HepG2 (cell line): Measurements from ENCODE around the gene SLC7A6OS. TPM values are rescaled to one million over a fixed set of nuclear protein-coding genes. Genes with fewer than 3 reads are reported as not detected.

Experiments used
- ATAC-seq: fragments of 200-7000 bp; cut with Tn5 transposase; 3 replicates; pipeline ENCODE4 v1.9.1; 2020; ENCODE audit warnings: mild to moderate bottlenecking, moderate library complexity
- BruUV-seq: library from RNA; stranded (reverse); fragments of 400-500 nt; replicated peaks from 2 replicates; lab custom pipeline; 2021; lab: Mats Ljungman, UMichigan
- CTCF ChIA-PET: fragments of 300-600 bp; formaldehyde crosslinking; extraction: SDS; loops from one replicate; lab custom pipeline; 2021; ENCODE audit warnings: low total read pairs, inconsistent platforms, low intra/inter-chr PET ratio; lab: Yijun Ruan, JAX
- POLR2A ChIA-PET: fragments of 350-600 bp; sonication (Branson Sonifier 250); formaldehyde crosslinking; loops from one replicate; lab custom pipeline; 2020; ENCODE audit warnings: antibody characterized with exemption, inconsistent platforms; lab: Yijun Ruan, JAX
- DNase-seq: peaks from one replicate; pipeline ENCODE4 v3.0.0-alpha.2; 2015; ENCODE audit warnings: low spot score
- FAIRE-seq: peaks from 3 replicates; lab custom pipeline; 2011; peaks lifted over from hg19 to GRCh38; lab: Jason Lieb, UNC
- H2AFZ ChIP-seq: one replicate; pipeline ENCODE4 v1.6.1; 2011; ENCODE audit warnings: low read length, inconsistent platforms
- H3K27ac ChIP-seq: fragments of 300-600 bp; 3 replicates; pipeline ENCODE4 v1.8.0; 2011; ENCODE audit warnings: mixed run types, mild to moderate bottlenecking, mixed read lengths, low read length, inconsistent platforms; ENCODE audit not compliant: insufficient read depth; ENCODE audit errors: extremely low read length
- H3K27me3 ChIP-seq, 2 experiments: fragments of 200-600 bp in 1 of 2; 2 replicates in 1 of 2; 3 replicates in 1 of 2; pipeline versions ENCODE4 v1.6.0 to v1.8.0; 2011; ENCODE audit warnings: low read length in 2 of 2, mild to moderate bottlenecking in 2 of 2, moderate library complexity in 2 of 2, inconsistent platforms in 1 of 2; ENCODE audit not compliant: insufficient read depth in 2 of 2, control insufficient read depth in 1 of 2
- H3K36me3 ChIP-seq, 2 experiments: fragments of 200-600 bp in 1 of 2; replicated peaks in 1 of 2; 2 replicates in 1 of 2; 3 replicates in 1 of 2; pipeline versions ENCODE4 v1.5.1 to v1.8.0; 2011; ENCODE audit warnings: low read length in 2 of 2, inconsistent platforms in 1 of 2; ENCODE audit not compliant: insufficient read depth in 2 of 2, control insufficient read depth in 1 of 2
- H3K4me1 ChIP-seq: 2 replicates; pipeline ENCODE4 v1.5.1; 2012; ENCODE audit warnings: low read length, inconsistent platforms; ENCODE audit not compliant: insufficient read depth
- H3K4me2 ChIP-seq: 2 replicates; pipeline ENCODE4 v1.6.0; 2011; ENCODE audit warnings: low read depth, low read length, inconsistent platforms
- H3K4me3 ChIP-seq, 3 experiments: fragments of 200-600 bp in 1 of 3; sonication (generic), shearing (Covaris generic) in 1 of 3; replicated peaks in 1 of 3; 2 replicates each; pipeline ENCODE4 v1.5.1; 2011 to 2016; ENCODE audit warnings: low read length in 3 of 3, inconsistent platforms in 2 of 3, low read depth in 2 of 3, mild to moderate bottlenecking in 2 of 3, control low read depth in 1 of 3, mixed read lengths in 1 of 3; ENCODE audit not compliant: insufficient read depth in 1 of 3
- H3K79me2 ChIP-seq: one replicate; pipeline ENCODE4 v1.6.1; 2011; ENCODE audit warnings: low read length, inconsistent platforms; ENCODE audit not compliant: insufficient read depth
- H3K9ac ChIP-seq: 2 replicates; pipeline ENCODE4 v1.6.0; 2011; ENCODE audit warnings: mild to moderate bottlenecking, low read depth, low read length, inconsistent platforms; ENCODE audit not compliant: insufficient read depth
- H3K9me3 ChIP-seq: 2 replicates; pipeline ENCODE4 v1.5.1; 2012; ENCODE audit warnings: mild to moderate bottlenecking, low read length
- H4K20me1 ChIP-seq: 2 replicates; pipeline ENCODE4 v1.6.0; 2011; ENCODE audit warnings: inconsistent platforms, mild to moderate bottlenecking, low read length, moderate library complexity; ENCODE audit not compliant: insufficient read depth
- AGO2 ChIP-seq: fragments of 200-400 bp; formaldehyde crosslinking; optimal IDR thresholded peaks from 2 replicates; pipeline ENCODE3; 2017; ENCODE audit warnings: mild to moderate bottlenecking, low read depth, low read length, moderate library complexity
- DRAP1 ChIP-seq: IDR thresholded peaks from 2 replicates; pipeline ENCODE4 v1.6.1; 2016; ENCODE audit warnings: missing genetic modification reagents, missing compliant biosample characterization
- EHMT2 ChIP-seq: fragments of 200-600 bp; sonication (generic); IDR thresholded peaks from 2 replicates; pipeline ENCODE4 v1.7.0; 2017; ENCODE audit warnings: antibody characterized with exemption, low read depth, low read length, borderline replicate concordance
- ELF3 ChIP-seq: IDR thresholded peaks from 2 replicates; pipeline ENCODE4 v1.6.1; 2016; ENCODE audit warnings: missing genetic modification reagents, missing compliant biosample characterization
- GZF1 ChIP-seq: sonication (generic); formaldehyde crosslinking; IDR thresholded peaks from 2 replicates; pipeline ENCODE4 v1.5.1; 2020; ENCODE audit warnings: mild to moderate bottlenecking, missing genetic modification reagents
- HOXA9 ChIP-seq: sonication (generic); formaldehyde crosslinking; IDR thresholded peaks from 2 replicates; pipeline ENCODE4 v1.8.1; 2022; ENCODE audit warnings: missing genetic modification reagents, mild to moderate bottlenecking, moderate library complexity, borderline replicate concordance
- NONO ChIP-seq, 2 experiments: fragments of 450-650 bp in 1 of 2; sonication (generic) in 1 of 2; formaldehyde crosslinking in 1 of 2; IDR thresholded peaks in 1 of 2; conservative IDR thresholded peaks in 1 of 2; 2 replicates each; pipeline versions ENCODE4 v1.6.1 to v1.8.0; 2017 to 2022; ENCODE audit warnings: mild to moderate bottlenecking in 1 of 2, missing genetic modification reagents in 1 of 2, moderate library complexity in 1 of 2
- ZBTB25 ChIP-seq: IDR thresholded peaks from 2 replicates; pipeline ENCODE4 v1.6.1; 2018; ENCODE audit warnings: missing genetic modification reagents
- ZNF121 ChIP-seq: sonication (generic); formaldehyde crosslinking; IDR thresholded peaks from 2 replicates; pipeline ENCODE4 v1.5.0; 2020; ENCODE audit warnings: mild to moderate bottlenecking, missing genetic modification reagents
- ZNF20 ChIP-seq: sonication (generic); formaldehyde crosslinking; IDR thresholded peaks from 2 replicates; pipeline ENCODE4 v1.4.0; 2020; ENCODE audit warnings: mild to moderate bottlenecking, moderate library complexity, missing genetic modification reagents
- ZNF704 ChIP-seq: sonication (generic); formaldehyde crosslinking; IDR thresholded peaks from 2 replicates; pipeline ENCODE4 v1.8.1; 2023; ENCODE audit warnings: mild to moderate bottlenecking, inconsistent platforms, moderate library complexity, missing genetic modification reagents, borderline replicate concordance
- ZNF747 ChIP-seq: sonication (generic); formaldehyde crosslinking; IDR thresholded peaks from 2 replicates; pipeline ENCODE4 v1.8.1; 2023; ENCODE audit warnings: missing genetic modification reagents, mild to moderate bottlenecking, borderline replicate concordance
- WGBS: methylation state at CpG from one replicate; pipeline ENCODE4 v1.1.6; 2017; ENCODE audit warnings: low lambda C conversion rate; 5-methylcytosine and 5-hydroxymethylcytosine counted together
- in situ Hi-C: cut with HindIII; loops from 2 replicates; pipeline ENCODE4 v1.10.0; 2017; ENCODE audit warnings: low pct_unique_long_range_greater_than_20kb; ENCODE audit not compliant: extremely low pct_ligation_motif_present
- intact Hi-C: fragments of 100-400 bp; cut with micrococcal nuclease; formaldehyde crosslinking; loops from one replicate; pipeline ENCODE4 v1.10.0; 2022; ENCODE audit not compliant: unreplicated experiment
- polyA plus RNA-seq, 8 experiments: library from polyadenylated mRNA; depleted of rRNA in 3 of 8; stranded (reverse) in 7 of 8; unstranded in 1 of 8; fragments of >200 nt; fragmentation: Illumina TruSeq in 4 of 8; extraction: Trizol in 4 of 8; gene quantifications; 2 replicates each; pipeline versions ENCODE4 v1.2.1 to v1.2.3, GENCODE V29; 2011 to 2016; ENCODE audit warnings: low read depth in 4 of 8, missing spikeins in 1 of 8, mixed read lengths in 1 of 8; ENCODE audit not compliant: insufficient read depth in 1 of 8
- total RNA-seq, 5 experiments: library from RNA; depleted of rRNA; stranded (reverse); fragments of >200 nt; fragmentation: Illumina TruSeq; extraction: Trizol; gene quantifications; 2 replicates each; pipeline ENCODE4 v1.2.3, GENCODE V29; 2016; ENCODE audit warnings: low read depth in 1 of 5

SLC7A6OS gene
- total and polyA plus RNA-seq, 2 of the 13 experiments (the other 11 are each of a cell fraction or from before 2014, with no cell fraction given), result 11.2 to 21.5 TPM

- Histone ChIP-seq H3K4me2 (no peak overlapping the region), H4K20me1 (no peaks in the 10 kb centered on the region), H3K4me3 (no peak overlapping the region), H3K4me1 (no peaks in the 10 kb centered on the region), H2AFZ (no peak overlapping the region), H3K27ac (no peak overlapping the region), H3K36me3 (peaks cover 46 to 92% of the 10 kb centered on the region in 2 experiments), H3K79me2 (no peaks in the 10 kb centered on the region), H3K9me3 (no peaks in the 10 kb centered on the region), H3K27me3 (no peaks in the 10 kb centered on the region), H3K9ac (no peak overlapping the region)
- ATAC-seq (no peak), FAIRE-seq (no peak), DNase-seq (no peak)
- BruUV-seq, result no TSS peak
- TF ChIP-seq ZNF20 (CRISPR knock-in tag) (no peak), NONO (IDR thresholded peaks at IDR 0.05) (no peak), NONO (CRISPR knock-in tag; conservative IDR thresholded peaks at IDR 0.05) (no peak), ZNF747 (no peak), ELF3 (CRISPR knock-in tag) (no peak), AGO2 (no peak), ZBTB25 (no peak), DRAP1 (CRISPR knock-in tag) (no peak), GZF1 (CRISPR knock-in tag) (no peak), EHMT2 (no peak), HOXA9 (no peak), ZNF704 (CRISPR knock-in tag) (no peak), ZNF121 (CRISPR knock-in tag) (no peak)
- POLR2A ChIA-PET, result no interaction called here
- intact Hi-C loops (no loop called here), in situ Hi-C loops (no loop called here)
- CTCF ChIA-PET, result no interaction called here
- over 99% methylated on average over 7 of the region's 7 CpGs for WGBS
These were observed 32.4 kb upstream of the SLC7A6OS start for GRCh38 chr16:68343137-68343536.
